GM12878 (cell line): Measurements from ENCODE around the gene FBXL19. TPM values are rescaled to one million over a fixed set of nuclear protein-coding genes. Genes with fewer than 3 reads are reported as not detected.

ENCODE experiments used
- ATAC-seq: fragments of 200-7000 bp; cut with Tn5 transposase; 3 replicates; pipeline ENCODE4 v1.9.1; 2020; ENCODE audit warnings: mild to moderate bottlenecking, moderate library complexity
- BruUV-seq: library from RNA; stranded (reverse); fragments of 400-500 nt; replicated peaks from 2 replicates; lab custom pipeline; 2021; lab: Mats Ljungman, UMichigan
- CTCF ChIA-PET: fragments of 300-600 bp; sonication (Branson Sonifier 250); formaldehyde crosslinking; extraction: SDS; loops from one replicate; lab custom pipeline; 2021; ENCODE audit warnings: inconsistent platforms; lab: Yijun Ruan, JAX
- POLR2A ChIA-PET: fragments of 350-600 bp; formaldehyde crosslinking; extraction: SDS; loops from one replicate; lab custom pipeline; 2021; ENCODE audit warnings: inconsistent platforms; lab: Charles Lee
- RAD21 ChIA-PET: fragments of 300-600 bp; sonication (Branson Sonifier 250); formaldehyde crosslinking; loops from one replicate; lab custom pipeline; 2023; ENCODE audit warnings: antibody characterized with exemption; ENCODE audit not compliant: unreplicated experiment; lab: Charles Lee
- SMC1A ChIA-PET: fragments of 300-600 bp; sonication (Branson Sonifier 250); formaldehyde crosslinking; loops from one replicate; lab custom pipeline; 2023; ENCODE audit not compliant: unreplicated experiment, uncharacterized antibody; lab: Charles Lee
- DNase-seq: peaks from one replicate; pipeline ENCODE4 v3.0.0-alpha.2; 2011; ENCODE audit warnings: low read depth, low spot score
- FAIRE-seq: peaks from 3 replicates; lab custom pipeline; 2011; peaks lifted over from hg19 to GRCh38; lab: Jason Lieb, UNC
- H2AFZ ChIP-seq: 2 replicates; pipeline ENCODE4 v1.6.0; 2011; ENCODE audit warnings: low read depth, low read length, control low read depth; ENCODE audit not compliant: control insufficient read depth
- H3K27ac ChIP-seq: 2 replicates; pipeline ENCODE4 v1.5.1; 2011; ENCODE audit warnings: control low read depth; ENCODE audit not compliant: control insufficient read depth, insufficient read depth
- H3K27me3 ChIP-seq, 2 experiments: replicated peaks in 1 of 2; 2 replicates each; pipeline versions ENCODE4 v1.6.0 to v1.6.1; 2011; ENCODE audit warnings: low read length in 1 of 2; ENCODE audit not compliant: control insufficient read depth in 2 of 2, insufficient read depth in 2 of 2
- H3K36me3 ChIP-seq, 2 experiments: 2 replicates each; pipeline ENCODE4 v1.5.1; 2011; ENCODE audit warnings: low read length in 1 of 2; ENCODE audit not compliant: control insufficient read depth in 2 of 2, insufficient read depth in 2 of 2
- H3K4me1 ChIP-seq: 2 replicates; pipeline ENCODE4 v1.6.1; 2011; ENCODE audit warnings: mild to moderate bottlenecking, low read length, moderate library complexity, mixed read lengths; ENCODE audit not compliant: control insufficient read depth, insufficient read depth
- H3K4me2 ChIP-seq: 2 replicates; pipeline ENCODE4 v1.6.0; 2011; ENCODE audit warnings: control low read depth; ENCODE audit not compliant: control insufficient read depth, insufficient read depth
- H3K4me3 ChIP-seq: fragments of 200-600 bp; sonication (generic); 2 replicates; pipeline ENCODE4 v1.5.1; 2016
- H3K79me2 ChIP-seq: 2 replicates; pipeline ENCODE4 v1.6.0; 2011; ENCODE audit warnings: low read length; ENCODE audit not compliant: control insufficient read depth, insufficient read depth
- H3K9ac ChIP-seq: 2 replicates; pipeline ENCODE4 v1.8.0; 2011; ENCODE audit warnings: low read length, control low read depth, mixed read lengths; ENCODE audit not compliant: control insufficient read depth, insufficient read depth
- H3K9me3 ChIP-seq: replicated peaks from 3 replicates; pipeline ENCODE4 v1.5.1; 2011; ENCODE audit warnings: mild to moderate bottlenecking, low read length; ENCODE audit not compliant: control insufficient read depth, insufficient read depth
- H4K20me1 ChIP-seq: 2 replicates; pipeline ENCODE4 v1.6.0; 2011; ENCODE audit not compliant: control insufficient read depth, insufficient read depth
- BACH1 ChIP-seq: fragments of 450-650 bp; IDR thresholded peaks from 2 replicates; pipeline ENCODE4 v1.6.1; 2017; ENCODE audit warnings: mild to moderate bottlenecking, borderline replicate concordance
- BRCA1 ChIP-seq: IDR thresholded peaks from 2 replicates; pipeline ENCODE4 v1.6.1; 2011; ENCODE audit warnings: low read depth, low read length, improper control_type of control experiment
- CBX5 ChIP-seq: sonication (generic); IDR thresholded peaks from 2 replicates; pipeline ENCODE4 v1.6.1; 2016; ENCODE audit warnings: low read depth, moderate library complexity, mild to moderate bottlenecking, inconsistent platforms
- CREB1 ChIP-seq: IDR thresholded peaks from 2 replicates; pipeline ENCODE4 v1.6.1; 2012; ENCODE audit warnings: low read depth, mild to moderate bottlenecking, inconsistent platforms
- EGR1 ChIP-seq, 2 experiments: IDR thresholded peaks; 1 replicate in 1 of 2; 2 replicates in 1 of 2; pipeline ENCODE4 v1.6.1; 2011 to 2012; ENCODE audit warnings: low read depth in 2 of 2, low read length in 2 of 2, borderline replicate concordance in 1 of 2, mild to moderate bottlenecking in 1 of 2, moderate library complexity in 1 of 2
- HDAC6 ChIP-seq: fragments of 200-600 bp; sonication (generic); IDR thresholded peaks from one replicate; pipeline ENCODE4 v1.8.0; 2017; ENCODE audit warnings: antibody characterized with exemption; ENCODE audit not compliant: unreplicated experiment
- IKZF1 ChIP-seq: fragments of 450-650 bp; conservative IDR thresholded peaks from 2 replicates; pipeline ENCODE4 v1.6.1; 2017; ENCODE audit warnings: antibody characterized with exemption, mild to moderate bottlenecking
- JUND ChIP-seq: IDR thresholded peaks from 2 replicates; pipeline ENCODE4 v1.6.1; 2012; ENCODE audit warnings: low read depth, mild to moderate bottlenecking, low read length, improper control_type of control experiment, moderate library complexity
- LARP7 ChIP-seq: fragments of 450-650 bp; IDR thresholded peaks from 2 replicates; pipeline ENCODE4 v1.6.1; 2017; ENCODE audit warnings: mild to moderate bottlenecking
- MAX ChIP-seq: IDR thresholded peaks from 2 replicates; pipeline ENCODE4 v1.6.1; 2012; ENCODE audit warnings: low read depth, low read length, improper control_type of control experiment
- MEF2A ChIP-seq: IDR thresholded peaks from 2 replicates; pipeline ENCODE4 v1.6.1; 2011; ENCODE audit warnings: low read depth, mild to moderate bottlenecking, low read length, moderate library complexity; ENCODE audit not compliant: insufficient read depth
- NR2F1 ChIP-seq: fragments of 450-650 bp; conservative IDR thresholded peaks from 2 replicates; pipeline ENCODE4 v1.6.1; 2017; ENCODE audit warnings: mild to moderate bottlenecking
- POLR2A ChIP-seq: IDR thresholded peaks from 2 replicates; pipeline ENCODE4 v1.6.1; 2011; ENCODE audit warnings: low read depth, mild to moderate bottlenecking, low read length
- POU2F2 ChIP-seq: IDR thresholded peaks from 3 replicates; pipeline ENCODE4 v1.6.1; 2011; ENCODE audit warnings: low read depth, mild to moderate bottlenecking, low read length, borderline replicate concordance
- SMARCA5 ChIP-seq: fragments of 450-650 bp; IDR thresholded peaks from 2 replicates; pipeline ENCODE4 v1.6.1; 2017; ENCODE audit warnings: mild to moderate bottlenecking
- STAT1 ChIP-seq: fragments of 450-650 bp; conservative IDR thresholded peaks from 2 replicates; pipeline ENCODE4 v1.6.1; 2014; ENCODE audit warnings: antibody characterized with exemption, mild to moderate bottlenecking
- TAF1 ChIP-seq: IDR thresholded peaks from 2 replicates; pipeline ENCODE4 v1.6.1; 2011; ENCODE audit warnings: mild to moderate bottlenecking, low read depth, low read length, borderline replicate concordance
- TCF12 ChIP-seq: IDR thresholded peaks from 2 replicates; pipeline ENCODE4 v1.6.1; 2011; ENCODE audit warnings: low read depth, mild to moderate bottlenecking, low read length
- TCF7 ChIP-seq: IDR thresholded peaks from 2 replicates; pipeline ENCODE4 v1.6.1; 2014; ENCODE audit warnings: antibody characterized with exemption, borderline replicate concordance
- USF1 ChIP-seq: IDR thresholded peaks from 2 replicates; pipeline ENCODE4 v1.6.1; 2011; ENCODE audit warnings: borderline replicate concordance, low read depth, mild to moderate bottlenecking, moderate library complexity, mixed read lengths, low read length; ENCODE audit not compliant: insufficient read depth; ENCODE audit errors: extremely low read length
- ZBED1 ChIP-seq: IDR thresholded peaks from 2 replicates; pipeline ENCODE4 v1.6.1; 2016; ENCODE audit warnings: borderline replicate concordance
- ZNF24 ChIP-seq: fragments of 450-650 bp; IDR thresholded peaks from 2 replicates; pipeline ENCODE4 v1.6.1; 2017; ENCODE audit warnings: antibody characterized with exemption, mild to moderate bottlenecking
- ZSCAN29 ChIP-seq: fragments of 450-650 bp; IDR thresholded peaks from 2 replicates; pipeline ENCODE4 v1.6.1; 2017; ENCODE audit warnings: mild to moderate bottlenecking, moderate library complexity
- ZZZ3 ChIP-seq: IDR thresholded peaks from 2 replicates; pipeline ENCODE4 v1.6.1; 2011; ENCODE audit warnings: low read depth; ENCODE audit not compliant: control insufficient read depth, insufficient read length
- WGBS: methylation state at CpG from one replicate; pipeline ENCODE4 v1.1.6; 2016; ENCODE audit warnings: low lambda C conversion rate; ENCODE audit not compliant: insufficient replicate concordance, insufficient coverage; ENCODE audit errors: missing lambda C conversion rate; 5-methylcytosine and 5-hydroxymethylcytosine counted together
- in situ Hi-C: fragments of 300-500 bp; cut with MboI; formaldehyde crosslinking; loops from 9 replicates; pipeline ENCODE4 v1.14.3; 2018; ENCODE audit warnings: mixed read lengths
- intact Hi-C: fragments of 100-400 bp; cut with micrococcal nuclease; formaldehyde crosslinking; loops from one replicate; pipeline ENCODE4 v1.14.2; 2022; ENCODE audit not compliant: unreplicated experiment
- polyA plus RNA-seq, 11 experiments: library from polyadenylated mRNA; depleted of rRNA in 4 of 11; unstranded in 6 of 11; stranded (reverse) in 5 of 11; fragments of >200 nt; fragmentation: Nextera tagmentation in 4 of 11; fragmentation: Illumina TruSeq in 1 of 11; extraction: Ambion mirVana in 4 of 11; extraction: Trizol in 1 of 11; gene quantifications; 1 replicate in 1 of 11; 2 replicates in 10 of 11; pipeline versions ENCODE4 v1.2.1 to v1.2.3, GENCODE V29; 2011 to 2016; ENCODE audit warnings: inconsistent platforms in 2 of 11, missing spikeins in 2 of 11, low read depth in 1 of 11
- total RNA-seq, 4 experiments: library from RNA; depleted of rRNA in 3 of 4; stranded (reverse); fragments of >200 nt in 3 of 4; fragmentation: Illumina TruSeq in 1 of 4; extraction: Trizol in 1 of 4; gene quantifications; 2 replicates each; pipeline versions ENCODE4 v1.2.1 to v1.2.3, GENCODE V29; 2013 to 2021

FBXL19 gene
- total and polyA plus RNA-seq, 10 of the 15 experiments (the other 5 are each of a cell fraction or from before 2014, with no cell fraction given): 0.02 to 32.1 (median 6.8) TPM; not detected in 1

- POLR2A ChIA-PET: interaction anchor here (0.6 to 1.5 kb wide), 4 partner anchors 18 to 82 kb away, joined by 4 to 10 read pairs (median 6); no protein-coding TSS in a partner anchor
- FAIRE-seq (no peak), ATAC-seq (peak; percentile 90), DNase-seq (no peak)
- RAD21 ChIA-PET: interaction anchor here (0.9 to 3.0 kb wide), 3 partner anchors 8 to 49 kb away, joined by 4 to 22 read pairs (median 6); no protein-coding TSS in a partner anchor
- Histone ChIP-seq H4K20me1 (no peaks in the 10 kb centered on the region), H3K9me3 (no peaks in the 10 kb centered on the region), H3K9ac (peak within 1 kb of the TSS; percentile 83), H3K4me2 (peak within 1 kb of the TSS; percentile 97), H3K79me2 (peaks cover 1% of the 10 kb centered on the region; the same call in 1 of the 2 replicates), H3K36me3 (peaks cover 0 to under 1% of the 10 kb centered on the region in 2 experiments; a peak in 2 of 4 replicates), H3K27ac (peak within 1 kb of the TSS; percentile 58), H2AFZ (peak within 1 kb of the TSS; percentile 89), H3K4me3 (peak within 1 kb of the TSS; percentile 93), H3K4me1 (peaks cover 25% of the 10 kb centered on the region), H3K27me3 (no peaks in the 10 kb centered on the region)
- BruUV-seq: no TSS peak
- WGBS: under 1% methylated on average over 68 of the region's 97 CpGs
- SMC1A ChIA-PET: no interaction called here
- CTCF ChIA-PET: interaction anchor here (0.7 to 5.4 kb wide), 6 partner anchors 9 to 56 kb away, joined by 3 to 32 read pairs (median 4); no protein-coding TSS in a partner anchor
- intact Hi-C loops: loop anchor here (2.0 to 10.0 kb wide), 2 partner anchors 49 to 239 kb away; partner anchors contain the start of genes FBRS and PRR14
- in situ Hi-C loops: no loop called here
- no peak for TF ChIP-seq ZBED1
- TF ChIP-seq ZZZ3: no peak
- 0 out of 2 replicates have a peak, but pooled peaks have one; percentile 44 for TF ChIP-seq STAT1
- TF ChIP-seq POLR2A: peak; percentile 75
- 0 out of 2 replicates have a peak, but pooled peaks have one; percentile 59 for TF ChIP-seq NR2F1
- TF ChIP-seq BACH1: peak; percentile 70
- no peak for TF ChIP-seq ZNF24
- no peak for TF ChIP-seq TCF12
- 0 out of 2 replicates have a peak, but pooled peaks have one; percentile 31 for TF ChIP-seq ZSCAN29
- TF ChIP-seq CBX5: no peak
- TF ChIP-seq EGR1 (IDR thresholded peaks at IDR 0.05; ENCODE audit: borderline replicate concordance in 1 of 2, low read depth in 2 of 2, low read length in 2 of 2): peak in 1 of 2 experiments; percentile 90; a peak in 2 of 3 replicates
- TF ChIP-seq JUND: 0 out of 2 replicates have a peak, but pooled peaks have one; percentile 29
- TF ChIP-seq HDAC6: no peak
- peak; percentile 93 for TF ChIP-seq MAX
- TF ChIP-seq POU2F2: peak; percentile 13; the same call in 1 of the 3 replicates
- peak; percentile 48; the same call in 1 of the 2 replicates for TF ChIP-seq SMARCA5
- peak; percentile 28; the same call in 1 of the 2 replicates for TF ChIP-seq TAF1
- peak; percentile 61; the same call in 1 of the 2 replicates for TF ChIP-seq MEF2A
- TF ChIP-seq CREB1: no peak
- TF ChIP-seq IKZF1: peak; percentile 62
- no peak for TF ChIP-seq TCF7
- peak; percentile 86 for TF ChIP-seq USF1
- TF ChIP-seq LARP7: peak; percentile 59
- TF ChIP-seq BRCA1: peak; percentile 20; the same call in 1 of the 2 replicates
Measured at GRCh38 chr16:30893744-30894539, 29.4 kb upstream of the FBXL19 start, which contains the start of gene BCL7C. TSS of gene BCL7C (minus strand) at chr16:30894077. CDS start at chr16:30893944, 133 bp downstream.
